Retinal pigment epithelial cell (primary cell): ENCODE results near the gene GMPS.
A peak's percentile ranks its signal among the peaks of the same experiment; 100 is the strongest.
"Not testable (repeated sequence)": the region's sequence is repeated elsewhere in the genome, so short reads cannot be mapped to it uniquely, and the experiment has no call there.

Source experiments
- DNase-seq: peaks from one replicate; pipeline ENCODE4 v3.0.0-alpha.2; 2010; ENCODE audit warnings: low read depth
- H3K4me3 ChIP-seq: 2 replicates; pipeline ENCODE4 v1.5.1; 2011; ENCODE audit warnings: mild to moderate bottlenecking, low read length, control low read depth, moderate library complexity
- TF ChIP-seq, protein P1 (sequence below): conservative IDR thresholded peaks from 2 replicates; pipeline ENCODE4 v1.5.1; 2011; ENCODE audit warnings: low read depth, low read length, control low read depth, inconsistent platforms

The GMPS gene

DNA sequence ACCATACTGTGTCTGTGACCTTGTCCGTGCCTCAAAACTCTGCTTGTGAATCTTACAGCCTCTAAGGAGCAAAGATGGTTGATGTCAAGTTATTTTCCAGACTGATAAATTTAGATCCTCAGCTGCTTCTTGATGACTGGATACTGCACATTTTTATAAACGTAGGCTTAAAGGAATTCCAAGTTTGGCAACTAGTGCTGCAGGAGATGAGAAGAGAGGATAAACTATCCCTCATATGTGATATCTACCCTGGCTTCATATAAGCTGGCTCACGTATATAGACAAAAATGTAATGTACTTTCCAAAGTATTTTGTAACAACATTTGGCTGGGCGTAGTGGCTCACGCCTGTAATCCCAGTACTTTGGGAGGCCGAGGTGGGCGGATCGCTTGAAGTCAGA is 89.6 kb downstream of the GMPS start:
- DNase-seq, result no peak
- TF ChIP-seq, protein P1, sequence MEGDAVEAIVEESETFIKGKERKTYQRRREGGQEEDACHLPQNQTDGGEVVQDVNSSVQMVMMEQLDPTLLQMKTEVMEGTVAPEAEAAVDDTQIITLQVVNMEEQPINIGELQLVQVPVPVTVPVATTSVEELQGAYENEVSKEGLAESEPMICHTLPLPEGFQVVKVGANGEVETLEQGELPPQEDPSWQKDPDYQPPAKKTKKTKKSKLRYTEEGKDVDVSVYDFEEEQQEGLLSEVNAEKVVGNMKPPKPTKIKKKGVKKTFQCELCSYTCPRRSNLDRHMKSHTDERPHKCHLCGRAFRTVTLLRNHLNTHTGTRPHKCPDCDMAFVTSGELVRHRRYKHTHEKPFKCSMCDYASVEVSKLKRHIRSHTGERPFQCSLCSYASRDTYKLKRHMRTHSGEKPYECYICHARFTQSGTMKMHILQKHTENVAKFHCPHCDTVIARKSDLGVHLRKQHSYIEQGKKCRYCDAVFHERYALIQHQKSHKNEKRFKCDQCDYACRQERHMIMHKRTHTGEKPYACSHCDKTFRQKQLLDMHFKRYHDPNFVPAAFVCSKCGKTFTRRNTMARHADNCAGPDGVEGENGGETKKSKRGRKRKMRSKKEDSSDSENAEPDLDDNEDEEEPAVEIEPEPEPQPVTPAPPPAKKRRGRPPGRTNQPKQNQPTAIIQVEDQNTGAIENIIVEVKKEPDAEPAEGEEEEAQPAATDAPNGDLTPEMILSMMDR, result no peak
- no peak overlapping the region for H3K4me3 ChIP-seq

DNA sequence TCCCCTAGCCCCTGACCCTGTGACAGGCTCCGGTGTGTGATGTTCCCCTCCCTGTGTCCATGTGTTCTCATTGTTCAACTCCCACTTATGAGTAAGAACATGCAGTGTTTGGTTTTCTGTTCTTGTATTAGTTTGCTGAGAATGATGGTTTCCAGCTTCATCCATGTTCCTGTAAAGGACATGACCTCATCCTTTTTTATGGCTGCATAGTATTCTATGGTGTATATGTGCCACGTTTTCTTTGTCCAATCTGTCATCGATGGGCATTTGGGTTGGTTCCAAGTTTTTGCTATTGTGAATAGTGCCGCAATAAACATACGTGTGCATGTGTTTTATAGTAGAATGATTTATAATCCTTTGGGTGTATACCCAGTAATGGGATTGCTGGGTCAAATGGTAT is 90.6 kb downstream of the GMPS start:
- not testable (repeated sequence) for DNase-seq, H3K4me3 ChIP-seq

DNA sequence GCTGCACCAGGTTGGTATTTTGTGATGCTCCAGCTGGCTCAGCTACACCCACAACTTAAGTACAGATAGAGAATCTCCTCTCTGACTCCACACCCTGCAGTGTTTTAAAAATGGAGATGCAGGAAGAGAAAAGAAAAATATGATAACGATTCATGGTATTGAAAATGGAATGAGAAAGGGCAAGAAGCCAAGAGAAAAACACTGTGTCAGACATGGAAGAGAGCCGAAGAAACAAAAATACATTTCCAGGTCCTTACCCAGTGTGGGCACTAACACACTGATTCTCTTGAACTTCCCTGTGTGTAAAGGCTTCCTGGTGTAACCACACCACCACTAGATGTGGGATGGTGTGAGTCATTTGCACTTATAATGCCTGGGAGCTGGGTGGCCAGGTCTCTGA is 93.1 kb downstream of the GMPS start:
- DNase-seq, result no peak
- TF ChIP-seq, protein P1, result no peak
- no peak overlapping the region for H3K4me3 ChIP-seq

GRCh38 chr3:155970398-155970797 is 99.9 kb downstream of the GMPS start:
- TF ChIP-seq, protein P1, result no peak
- no peak overlapping the region for H3K4me3 ChIP-seq
- no peak for DNase-seq

DNA sequence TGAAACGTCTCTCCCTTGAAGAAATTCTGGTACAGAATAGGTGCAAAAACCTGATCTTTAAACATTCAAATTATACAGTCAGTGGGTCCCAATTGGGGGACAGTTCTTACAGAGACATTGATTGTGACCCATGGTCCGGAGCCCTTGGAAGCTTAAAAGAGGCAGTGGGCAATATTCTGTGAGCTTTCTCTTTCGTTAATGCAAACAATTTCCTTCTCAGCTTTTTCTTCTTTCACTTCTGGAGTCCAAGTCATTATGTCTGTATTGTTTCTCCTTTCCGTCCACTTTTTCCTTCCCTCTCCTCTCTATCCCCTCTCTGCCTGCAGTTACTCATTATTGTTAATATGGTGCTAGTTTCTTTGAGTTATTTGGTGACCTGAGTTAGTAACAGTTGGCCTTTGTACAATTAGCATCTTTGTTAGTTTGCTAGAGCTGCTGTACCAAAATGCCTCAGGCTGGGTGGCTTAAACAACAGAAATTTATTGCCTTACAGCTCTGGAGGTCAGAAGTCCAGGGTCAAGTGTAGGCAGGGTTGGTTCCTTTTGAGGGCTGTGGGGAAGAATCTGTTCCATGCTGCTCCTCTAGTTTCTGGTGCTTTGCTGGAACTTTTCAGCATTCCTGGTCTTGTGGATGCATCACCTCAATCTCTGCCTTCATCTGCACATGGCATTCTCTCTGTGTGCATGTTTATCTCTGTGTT is 102.6 kb downstream of the GMPS start:
- TF ChIP-seq, protein P1, result no peak
- no peak overlapping the region for H3K4me3 ChIP-seq
- DNase-seq, result no peak

DNA sequence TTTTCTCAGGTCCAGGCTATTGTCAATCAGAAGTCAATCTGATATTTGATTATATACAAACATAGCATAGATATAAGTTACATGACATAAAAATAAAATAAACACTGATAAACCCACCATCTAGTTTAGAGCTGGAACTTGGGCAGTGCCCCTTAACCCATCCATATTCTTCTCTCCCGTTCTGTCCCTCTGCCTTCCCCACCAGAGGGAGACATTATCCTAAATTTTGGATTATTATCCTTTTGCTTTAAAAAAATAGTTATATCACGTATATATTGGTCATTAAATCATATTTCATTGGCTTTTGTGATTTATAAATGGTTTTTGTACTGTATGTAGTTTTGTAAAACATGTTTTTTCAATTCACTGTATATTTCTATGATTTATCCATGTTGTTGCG is 107.9 kb downstream of the GMPS start:
- TF ChIP-seq, protein P1, result peak; percentile 36
- no peak for DNase-seq
- H3K4me3 ChIP-seq, result no peak overlapping the region

DNA sequence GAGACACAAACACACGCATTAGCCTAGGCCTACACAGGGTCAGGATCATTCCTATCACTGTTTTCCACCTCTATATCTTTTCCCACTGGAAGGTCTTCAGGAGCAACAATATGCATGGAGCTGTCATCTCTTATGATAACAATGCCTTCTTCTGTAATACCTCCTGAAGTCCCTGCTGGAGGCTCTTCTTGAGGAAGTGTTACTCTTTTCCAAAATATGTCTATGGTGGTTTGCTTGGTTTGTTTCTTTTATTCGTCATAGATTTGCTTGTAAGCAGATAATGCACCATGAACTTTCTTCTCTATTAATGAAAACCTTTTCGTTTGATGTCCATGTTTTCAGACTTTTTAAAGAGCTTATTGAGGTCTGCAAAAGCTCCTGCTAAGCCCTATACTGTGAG is 109.3 kb downstream of the GMPS start:
- TF ChIP-seq, protein P1, result no peak
- no peak for DNase-seq
- H3K4me3 ChIP-seq, result no peak overlapping the region
